GM12892 (cell line): ENCODE measurements around the gene SLC25A51. TPM values are rescaled to one million over a fixed set of nuclear protein-coding genes. Genes with fewer than 3 reads are reported as not detected.

Experiments used
- DNase-seq: peaks from one replicate; pipeline ENCODE4 v3.0.0; 2011; ENCODE audit not compliant: insufficient read length
- FAIRE-seq: peaks from 2 replicates; lab custom pipeline; 2011; peaks lifted over from hg19 to GRCh38; lab: Jason Lieb, UNC
- POLR2A ChIP-seq: IDR thresholded peaks from 2 replicates; pipeline ENCODE4 v1.6.1; 2011; ENCODE audit warnings: low read depth, low read length, control low read depth
- POLR2AphosphoS5 ChIP-seq: IDR thresholded peaks from 2 replicates; pipeline ENCODE4 v1.6.1; 2011; ENCODE audit warnings: low read depth, low read length, control low read depth
- TAF1 ChIP-seq: IDR thresholded peaks from 2 replicates; pipeline ENCODE4 v1.6.1; 2011; ENCODE audit warnings: low read depth, mild to moderate bottlenecking, control low read depth, low read length, borderline replicate concordance
- polyA plus RNA-seq: library from polyadenylated mRNA; unstranded; fragments of >200 nt; gene quantifications from one replicate; pipeline ENCODE4 v1.2.1, GENCODE V29; 2012; ENCODE audit warnings: missing spikeins, inconsistent platforms; ENCODE audit not compliant: missing spikeins

Gene SLC25A51
- polyA plus RNA-seq: 10.7 TPM

DNA sequence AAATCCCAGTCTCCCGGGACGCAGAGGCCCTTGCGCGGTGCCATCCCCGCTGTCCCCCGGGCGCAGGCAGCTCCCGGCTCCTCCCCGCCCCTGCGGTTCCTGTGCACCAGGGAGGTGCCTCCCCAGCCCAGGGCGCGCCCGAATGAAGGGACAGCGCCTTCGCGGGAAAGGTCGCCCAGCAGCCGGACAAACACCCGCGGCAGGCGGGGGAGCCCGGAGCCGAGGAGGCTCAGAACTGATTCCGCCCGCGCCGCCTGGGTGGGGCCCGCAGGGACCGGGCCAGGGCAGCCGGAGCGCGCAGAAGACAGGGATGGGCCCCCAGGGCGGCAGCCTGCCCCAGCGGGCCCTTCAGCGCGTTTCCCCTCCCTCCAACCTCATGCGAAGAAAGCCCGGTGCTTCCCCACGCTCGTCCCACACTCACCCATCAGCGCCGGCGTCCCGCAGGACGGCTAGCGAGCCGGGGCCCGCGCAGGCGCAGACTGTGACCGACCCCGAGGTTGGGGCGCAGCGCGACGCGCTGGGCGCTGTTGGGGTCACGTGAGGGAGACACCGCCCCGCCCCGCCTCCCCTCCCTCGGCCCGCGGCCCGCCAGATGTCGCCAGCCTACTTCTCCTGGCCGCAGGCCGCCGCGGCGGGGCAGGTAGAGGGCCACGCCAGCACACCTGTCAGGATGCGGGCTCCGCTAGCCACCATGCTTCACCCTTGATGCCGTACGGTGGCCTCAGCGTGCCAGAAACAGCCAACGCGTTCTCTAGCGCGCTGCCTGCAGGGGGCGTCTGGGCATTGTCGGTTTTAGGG, at the start of gene SLC25A51:
Gene SLC25A51, minus strand, starts transcription at position 481 of the 798 bp plus-strand sequence. CDS start 15,577 bp downstream, outside the sequence.
- FAIRE-seq (peak; percentile 100), DNase-seq (peak; percentile 96)
- TF ChIP-seq POLR2A (peak; percentile 82), POLR2AphosphoS5 (no peak), TAF1 (peak; percentile 69; the same call in 1 of the 2 replicates)

DNA sequence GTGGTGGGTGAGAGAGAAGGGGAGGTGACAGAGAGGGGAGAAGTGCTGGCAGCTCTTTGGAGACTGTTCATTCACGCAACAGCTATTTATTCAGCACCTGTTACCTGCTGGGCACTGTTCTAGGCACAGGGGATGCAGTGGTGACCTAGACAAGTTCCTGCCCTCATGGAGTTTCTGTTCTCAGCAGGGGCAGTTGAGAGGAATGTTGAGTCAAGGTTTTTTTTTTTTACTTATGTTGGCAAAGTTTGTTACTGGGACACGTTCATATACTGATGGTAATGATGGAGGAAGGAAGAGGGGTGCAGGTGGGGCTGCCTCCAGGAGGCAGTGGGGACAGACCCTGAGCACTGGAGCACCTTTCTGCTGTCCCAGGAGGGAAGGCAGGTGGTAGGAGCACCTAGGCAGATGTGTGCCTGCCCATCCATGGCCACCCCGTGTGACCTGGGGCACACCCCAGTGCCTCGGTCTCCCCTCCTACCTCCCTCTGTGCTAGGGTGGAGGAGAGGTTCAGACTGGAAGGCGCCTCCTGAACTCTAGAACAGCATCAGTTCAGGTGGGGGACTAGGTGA, 49.4 kb upstream of the SLC25A51 start:
- no peak for FAIRE-seq

GRCh38 chr9:37952731-37953130, 48.8 kb upstream of the SLC25A51 start:
- TF ChIP-seq POLR2A (no peak), POLR2AphosphoS5 (no peak), TAF1 (no peak)
- DNase-seq (no peak), FAIRE-seq (no peak)

More for the DNA sequence above, 49.4 kb upstream of the SLC25A51 start:
- TF ChIP-seq TAF1: no peak
- TF ChIP-seq POLR2AphosphoS5: no peak
- TF ChIP-seq POLR2A: no peak
- DNase-seq: peak; percentile 44

DNA sequence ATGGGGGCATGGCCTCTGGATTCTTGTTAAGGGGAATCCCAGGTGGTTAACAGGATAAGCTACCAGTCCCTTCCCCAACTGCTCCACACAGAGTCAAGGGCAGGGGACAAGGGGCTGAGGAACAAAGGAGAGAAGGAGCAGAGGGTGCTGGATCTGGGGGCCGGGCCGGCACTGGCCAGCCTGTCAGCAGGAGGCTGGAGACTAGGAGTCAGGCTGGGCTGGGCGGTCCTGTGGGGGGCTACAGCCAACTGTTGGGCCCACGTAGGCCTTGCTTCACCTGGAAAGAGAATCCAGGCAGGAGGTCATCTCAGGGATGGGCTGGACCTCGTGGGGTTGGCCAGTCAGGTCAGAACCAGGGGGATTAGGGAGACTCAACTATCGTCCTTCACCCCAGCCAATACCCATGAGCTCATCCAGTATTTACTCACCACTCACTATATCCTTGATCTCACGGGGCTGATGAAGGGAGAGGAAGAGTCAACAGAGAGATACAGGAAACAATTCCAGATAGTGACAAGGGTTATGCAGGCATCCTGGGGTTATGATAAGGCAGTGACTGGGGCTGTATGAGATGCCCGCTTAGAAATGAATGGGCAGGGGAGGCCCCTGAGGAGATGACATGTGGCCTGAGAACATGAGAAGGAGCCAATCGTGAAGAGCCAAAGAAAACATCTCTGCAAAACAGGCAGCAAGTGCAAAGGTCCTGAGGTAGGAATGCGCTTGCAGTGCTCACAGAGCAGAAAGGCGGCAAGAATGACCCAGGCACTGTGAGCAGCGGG, 47.9 kb upstream of the SLC25A51 start:
- TF ChIP-seq TAF1 (no peak), POLR2AphosphoS5 (no peak), POLR2A (no peak)
- no peak for DNase-seq
- peak; percentile 17 for FAIRE-seq

DNA sequence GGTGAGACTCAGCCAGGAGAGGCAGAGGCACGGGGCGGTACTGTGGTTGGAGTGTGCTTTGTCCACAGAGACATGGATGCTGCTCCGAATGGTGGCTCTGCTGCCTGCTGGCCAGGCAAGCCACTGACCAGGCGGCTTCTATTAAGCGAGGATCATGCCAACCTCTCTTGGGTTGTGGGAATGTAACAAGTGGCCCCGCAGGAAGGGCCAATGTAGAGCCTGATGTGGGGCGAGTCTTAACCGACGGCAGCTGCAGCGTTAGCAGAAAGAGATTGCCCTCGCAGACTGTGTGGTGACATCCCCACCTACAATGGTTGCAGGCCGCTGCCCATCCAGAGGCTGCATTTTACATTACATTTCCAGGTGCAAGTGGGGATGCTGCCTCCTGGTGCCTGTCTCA, 46.6 kb upstream of the SLC25A51 start:
- no peak for TF ChIP-seq TAF1
- TF ChIP-seq POLR2AphosphoS5: no peak
- DNase-seq: no peak
- no peak for FAIRE-seq

DNA sequence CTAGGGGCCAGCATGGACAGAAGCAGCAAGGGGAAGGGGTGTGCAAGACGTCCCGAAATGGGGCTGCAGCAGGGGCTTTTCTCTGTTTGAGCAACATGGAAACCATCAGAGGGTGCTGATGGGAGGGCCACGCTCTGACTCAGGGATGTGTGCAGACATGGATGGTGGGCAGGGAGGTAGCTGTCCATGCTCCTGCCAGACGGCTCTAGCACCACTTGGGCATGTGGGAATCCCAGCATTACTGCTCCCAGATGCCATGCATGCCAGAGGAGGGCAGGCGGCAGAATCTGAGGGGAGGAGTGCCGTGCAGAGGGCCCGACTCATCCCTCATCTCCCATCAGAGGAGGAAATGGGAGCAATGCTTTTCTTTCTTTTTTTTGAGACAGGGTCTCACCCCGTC, 45.6 kb upstream of the SLC25A51 start:
- TF ChIP-seq TAF1 (no peak), POLR2AphosphoS5 (no peak), POLR2A (no peak)
- FAIRE-seq: no peak
- no peak for DNase-seq

GRCh38 chr9:37948417-37948980, 44.6 kb upstream of the SLC25A51 start:
- TF ChIP-seq POLR2A (no peak), TAF1 (no peak), POLR2AphosphoS5 (no peak)
- no peak for DNase-seq
- no peak for FAIRE-seq

GRCh38 chr9:37947977-37948376, 44.0 kb upstream of the SLC25A51 start:
- TF ChIP-seq POLR2AphosphoS5 (no peak), TAF1 (no peak), POLR2A (no peak)
- DNase-seq (no peak), FAIRE-seq (no peak)

DNA sequence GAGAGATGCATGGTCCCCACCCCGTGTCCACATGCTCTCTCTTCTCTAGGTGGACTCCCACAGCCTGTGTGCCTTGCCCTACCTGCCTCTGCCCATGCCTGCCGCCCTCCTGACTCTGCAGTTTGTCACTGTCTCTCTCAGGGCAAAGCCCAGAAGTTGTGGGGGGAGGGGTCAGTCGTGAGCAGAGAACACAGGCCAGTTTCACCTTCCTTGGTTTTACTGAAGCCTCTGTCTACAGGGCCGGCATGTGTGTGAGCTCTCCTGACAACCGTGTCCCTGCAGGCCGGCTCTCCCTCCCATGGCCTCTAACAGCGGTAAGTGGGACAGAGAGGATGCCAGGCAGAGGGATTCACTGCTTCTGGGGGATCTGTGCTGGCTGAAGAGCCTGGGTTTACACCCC, 43.5 kb upstream of the SLC25A51 start:
- no peak for TF ChIP-seq POLR2A
- no peak for TF ChIP-seq TAF1
- no peak for TF ChIP-seq POLR2AphosphoS5

DNA sequence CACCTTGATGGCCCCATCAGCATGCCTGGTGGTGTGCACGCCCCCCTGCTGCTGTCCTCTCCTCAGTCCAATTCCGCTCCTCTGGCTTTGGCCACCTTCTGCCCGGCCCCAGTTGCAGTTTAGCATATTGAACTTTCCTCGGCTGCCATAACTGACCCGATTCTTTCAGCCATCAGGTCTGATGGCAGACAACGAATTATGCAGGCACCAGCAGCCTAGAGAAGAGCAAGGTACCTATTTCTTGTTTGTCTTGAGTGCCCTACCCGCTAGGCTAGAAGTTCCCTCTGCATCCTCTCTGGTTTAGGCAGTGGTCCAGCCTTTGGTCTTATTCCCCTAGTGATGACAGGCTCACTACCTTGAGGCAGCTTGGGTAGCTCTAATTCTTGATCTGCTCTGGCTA, 43.0 kb upstream of the SLC25A51 start:
- no peak for FAIRE-seq
- no peak for TF ChIP-seq POLR2AphosphoS5

More for the DNA sequence above, 43.5 kb upstream of the SLC25A51 start:
- no peak for FAIRE-seq
- DNase-seq: no peak

GRCh38 chr9:37946041-37946440, 42.1 kb upstream of the SLC25A51 start:
- TF ChIP-seq POLR2AphosphoS5 (no peak), POLR2A (no peak), TAF1 (no peak)
- no peak for FAIRE-seq
- no peak for DNase-seq

More for the DNA sequence above, 43.0 kb upstream of the SLC25A51 start:
- DNase-seq: no peak
